GM19463 (cell line): Measurements from ENCODE around the gene ZNG1A.
"Not testable (repeated sequence)": the region's sequence is repeated elsewhere in the genome, so short reads cannot be mapped to it uniquely, and the experiment has no call there.

Experiments
- ATAC-seq: cut with Tn5 transposase; IDR thresholded peaks from one replicate; pipeline ENCODE4 v1.9.1; 2021; ENCODE audit warnings: mild to moderate bottlenecking, moderate library complexity; ENCODE audit not compliant: unreplicated experiment

The ZNG1A gene

DNA sequence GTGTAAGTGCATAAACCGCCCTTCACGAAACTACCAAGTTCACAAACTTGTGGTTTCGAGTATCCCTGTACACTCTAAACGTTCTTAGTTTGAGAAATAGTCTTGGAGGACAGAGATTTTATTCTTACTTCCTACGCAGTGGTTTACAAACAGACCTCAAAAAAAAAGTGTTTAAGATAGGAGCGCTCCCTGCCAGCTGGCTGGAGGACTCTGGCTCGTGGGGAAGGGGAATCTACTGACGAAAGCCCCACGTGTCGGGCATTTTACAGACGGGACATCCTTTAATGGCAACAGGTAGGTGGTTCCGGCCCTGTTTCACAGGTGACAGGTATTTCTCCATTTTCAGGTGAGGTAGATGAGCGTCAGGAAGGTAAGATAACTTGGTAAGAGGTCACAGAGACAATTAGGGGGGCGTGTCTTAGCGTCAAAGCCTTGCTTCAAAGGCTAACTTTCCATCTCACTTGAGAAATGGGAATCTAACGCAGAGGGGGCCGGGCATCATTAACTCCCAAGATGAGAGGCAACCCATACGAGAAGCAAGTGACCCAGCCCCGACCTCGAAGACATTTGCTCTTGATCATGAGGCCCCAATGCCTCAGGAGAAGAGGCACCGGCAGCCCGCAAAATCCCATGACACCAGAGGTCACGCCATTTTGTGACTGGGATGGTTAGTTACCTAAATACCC, 573 bp downstream of the ZNG1A start:
- ATAC-seq = not testable (repeated sequence)

DNA sequence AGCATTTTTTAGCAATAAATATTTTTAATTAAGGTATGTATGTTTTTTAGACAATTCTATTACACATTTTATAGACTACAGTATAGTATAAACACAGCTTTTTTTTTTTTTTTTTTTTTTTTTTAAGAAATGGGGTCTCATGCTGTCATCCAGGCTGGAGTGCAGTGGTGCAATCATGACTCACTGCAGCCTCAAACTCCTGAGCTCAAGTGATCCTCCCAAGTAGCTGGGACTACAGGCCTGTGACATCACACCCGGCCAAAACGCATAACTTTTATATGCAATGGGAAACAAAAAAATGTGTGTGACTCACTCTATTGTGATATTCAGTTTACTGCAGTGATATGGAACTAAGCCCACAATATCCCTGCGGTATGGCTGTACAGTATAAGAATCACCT, 9.1 kb downstream of the ZNG1A start:
- ATAC-seq = not testable (repeated sequence)

DNA sequence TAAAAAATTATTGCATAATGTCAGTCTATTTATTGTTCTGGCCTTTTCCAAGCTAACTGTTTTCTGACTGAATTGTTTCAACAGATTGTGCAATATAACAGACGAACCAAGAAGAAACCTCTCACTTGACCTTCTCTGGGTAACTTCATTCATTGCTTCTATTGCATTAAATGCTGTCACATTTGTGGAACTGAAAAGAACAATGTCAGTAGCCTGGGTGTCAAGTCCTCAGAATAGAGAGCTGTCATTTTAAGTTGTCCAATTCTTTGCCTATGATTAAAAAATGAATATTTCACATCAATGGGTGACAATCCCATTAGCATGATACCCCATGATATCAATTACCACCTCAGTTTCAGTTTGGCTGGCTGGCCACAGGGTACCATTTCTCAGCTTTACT, 19.0 kb downstream of the ZNG1A start:
- not testable (repeated sequence) for ATAC-seq

DNA sequence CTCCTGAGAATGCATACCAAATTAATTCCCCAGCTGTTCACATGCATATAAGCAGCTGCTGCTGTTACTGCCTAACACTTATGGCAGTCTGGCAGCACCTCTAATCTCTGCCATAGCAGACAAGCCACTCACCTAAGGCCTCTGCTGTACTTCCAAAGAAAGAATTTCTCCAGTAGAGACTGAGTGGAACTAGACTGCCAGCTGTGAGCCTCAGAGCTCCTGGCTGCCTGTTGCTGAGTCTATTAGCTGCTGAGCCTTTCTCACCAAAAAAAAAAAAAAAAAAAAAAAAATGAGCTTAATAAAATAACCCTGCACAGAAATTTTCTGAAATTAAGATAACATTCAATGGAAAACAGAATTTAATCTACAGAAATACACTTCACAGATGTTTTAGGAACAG, 27.7 kb downstream of the ZNG1A start:
- ATAC-seq = not testable (repeated sequence)

DNA sequence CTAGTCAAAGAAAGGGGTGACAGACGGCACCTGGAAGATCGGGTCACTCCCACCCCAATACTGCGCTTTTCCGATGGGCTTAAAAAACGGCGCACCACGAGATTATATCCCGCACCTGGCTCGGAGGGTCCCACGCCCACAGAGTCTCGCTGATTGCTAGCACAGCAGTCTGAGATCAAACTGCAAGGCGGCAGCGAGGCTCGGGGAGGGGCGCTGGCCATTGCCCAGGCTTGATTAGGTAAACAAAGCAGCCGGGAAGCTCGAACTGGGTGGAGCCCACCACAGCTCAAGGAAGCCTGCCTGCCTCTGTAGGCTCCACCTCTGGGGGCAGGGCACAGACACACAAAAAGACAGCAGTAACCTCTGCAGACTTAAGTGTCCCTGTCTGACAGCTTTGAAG, 39.0 kb downstream of the ZNG1A start:
- not testable (repeated sequence) for ATAC-seq

DNA sequence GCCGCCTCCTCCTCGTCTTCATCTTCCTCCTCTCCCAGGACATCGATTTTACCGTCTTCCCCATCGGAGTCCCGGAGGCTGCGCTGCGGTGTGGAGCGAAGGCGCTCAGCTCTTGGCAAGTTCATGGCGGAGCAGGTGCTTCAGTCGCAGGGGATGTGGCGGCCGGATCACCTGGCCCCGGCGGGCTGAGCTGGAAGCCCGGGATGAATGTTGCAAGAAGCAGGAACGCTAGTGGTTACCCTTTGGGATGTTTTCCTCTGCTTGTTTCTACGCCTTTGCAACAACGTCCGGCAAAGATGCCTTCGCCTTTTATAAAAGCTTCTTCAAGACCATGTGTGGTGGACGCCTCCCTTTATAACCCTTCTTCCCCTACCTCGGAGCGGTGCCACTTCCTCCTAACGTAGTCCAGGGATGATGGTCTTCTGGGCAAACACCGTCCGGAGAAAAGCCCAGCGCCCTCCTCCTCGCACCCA, 60.8 kb downstream of the ZNG1A start, which contains the start of gene FOXD4:
FOXD4 (minus strand) TSS at position 423 of the 473 bp plus-strand sequence; CDS start at position 125, 298 bp downstream.
- not testable (repeated sequence) for ATAC-seq

DNA sequence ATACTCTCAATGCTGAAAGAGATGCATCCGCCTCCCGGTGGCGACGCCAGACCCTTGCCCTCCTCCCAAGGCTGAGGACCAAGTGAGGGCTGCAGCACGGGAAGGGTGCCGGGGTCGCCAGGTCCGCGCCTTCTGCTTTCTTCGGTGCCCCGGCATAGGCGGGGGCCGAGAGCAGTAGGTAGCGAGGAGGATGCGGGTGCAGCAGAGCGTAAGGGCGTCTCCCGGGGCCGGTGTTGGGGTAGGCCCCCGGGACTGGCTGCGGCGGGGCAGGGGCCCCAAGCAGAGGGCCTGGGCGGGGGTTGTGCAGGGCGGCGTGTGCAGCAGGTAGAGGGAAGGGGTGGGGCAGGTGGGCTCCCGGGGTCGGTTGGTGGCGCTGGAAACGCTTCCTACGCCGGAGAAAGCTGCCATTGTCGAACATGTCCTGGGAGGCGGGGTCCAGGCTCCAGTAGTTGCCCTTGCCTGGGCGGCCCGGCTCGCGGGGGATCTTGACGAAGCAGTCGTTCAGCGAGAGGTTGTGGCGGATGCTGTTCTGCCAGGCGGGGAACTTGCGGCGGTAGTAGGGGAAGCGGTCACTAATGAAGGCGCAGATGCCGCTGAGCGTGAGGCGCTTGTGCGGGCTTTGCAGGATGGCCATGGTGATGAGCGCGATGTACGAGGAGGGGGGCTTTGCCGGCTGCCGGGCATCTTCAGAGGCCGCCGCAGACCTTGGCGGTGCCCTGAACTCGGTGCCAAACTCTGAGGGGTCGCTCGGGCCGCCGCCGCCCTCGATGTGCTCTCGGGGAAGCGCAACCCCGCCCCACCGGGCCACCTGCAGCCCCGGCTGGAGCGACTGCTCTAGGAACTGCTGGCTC, 61.5 kb downstream of the ZNG1A start:
- ATAC-seq = not testable (repeated sequence)

DNA sequence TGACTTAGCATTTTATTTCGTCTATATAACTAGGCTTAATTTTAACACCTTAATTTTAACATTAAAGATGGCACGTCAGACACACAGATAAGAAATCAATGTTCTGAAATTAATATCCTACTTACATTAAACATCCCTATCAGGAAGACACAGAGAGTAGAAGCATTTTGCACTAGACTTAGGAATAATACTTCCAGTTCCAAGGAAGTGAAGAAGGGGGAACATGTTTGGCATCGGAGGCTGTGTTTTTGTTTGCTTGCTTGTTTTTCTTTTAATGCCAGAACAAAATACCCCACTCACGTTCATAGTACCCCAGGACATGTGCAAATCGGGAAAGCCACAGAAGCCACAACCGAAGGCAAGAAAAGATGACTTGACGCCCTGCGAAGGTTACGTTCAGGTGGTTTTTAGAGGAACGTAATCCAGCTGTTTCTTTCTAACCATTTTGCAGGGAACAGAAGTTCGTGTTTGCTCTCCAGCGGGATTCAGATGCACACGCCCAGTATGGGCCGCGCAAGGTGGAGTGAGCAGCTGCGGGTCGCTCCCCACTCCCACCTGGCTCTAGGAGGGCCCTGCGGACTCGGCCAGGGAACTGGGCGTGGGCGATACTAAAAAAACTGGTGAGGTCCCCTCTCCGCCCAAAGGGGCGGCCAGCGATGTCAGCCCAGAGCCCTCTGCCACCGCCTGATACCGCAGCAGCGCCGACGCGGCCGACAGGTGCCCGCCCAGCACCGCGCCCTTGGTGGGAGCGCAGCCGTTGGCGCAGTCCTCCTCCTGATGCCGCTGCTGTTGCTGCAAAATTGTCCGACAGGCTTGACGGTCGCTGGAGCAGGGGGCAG, 62.4 kb downstream of the ZNG1A start:
- not testable (repeated sequence) for ATAC-seq

DNA sequence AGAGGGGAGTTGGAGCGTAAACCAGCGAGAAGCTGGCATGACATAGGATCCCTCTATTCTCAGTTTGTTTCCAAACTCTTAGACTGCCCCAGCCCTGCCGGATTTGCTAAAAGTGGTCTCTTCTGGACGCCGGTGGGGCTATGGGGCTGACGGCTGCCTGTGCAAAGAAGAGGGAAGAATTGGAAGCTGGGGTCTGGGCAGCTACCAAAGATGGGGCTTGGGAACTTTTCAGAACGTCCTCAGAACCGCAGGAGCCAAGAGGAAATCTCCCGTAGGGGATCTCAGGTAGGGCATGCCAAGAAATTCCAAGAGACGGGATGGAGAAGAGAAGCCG, 63.8 kb downstream of the ZNG1A start:
- not testable (repeated sequence) for ATAC-seq

DNA sequence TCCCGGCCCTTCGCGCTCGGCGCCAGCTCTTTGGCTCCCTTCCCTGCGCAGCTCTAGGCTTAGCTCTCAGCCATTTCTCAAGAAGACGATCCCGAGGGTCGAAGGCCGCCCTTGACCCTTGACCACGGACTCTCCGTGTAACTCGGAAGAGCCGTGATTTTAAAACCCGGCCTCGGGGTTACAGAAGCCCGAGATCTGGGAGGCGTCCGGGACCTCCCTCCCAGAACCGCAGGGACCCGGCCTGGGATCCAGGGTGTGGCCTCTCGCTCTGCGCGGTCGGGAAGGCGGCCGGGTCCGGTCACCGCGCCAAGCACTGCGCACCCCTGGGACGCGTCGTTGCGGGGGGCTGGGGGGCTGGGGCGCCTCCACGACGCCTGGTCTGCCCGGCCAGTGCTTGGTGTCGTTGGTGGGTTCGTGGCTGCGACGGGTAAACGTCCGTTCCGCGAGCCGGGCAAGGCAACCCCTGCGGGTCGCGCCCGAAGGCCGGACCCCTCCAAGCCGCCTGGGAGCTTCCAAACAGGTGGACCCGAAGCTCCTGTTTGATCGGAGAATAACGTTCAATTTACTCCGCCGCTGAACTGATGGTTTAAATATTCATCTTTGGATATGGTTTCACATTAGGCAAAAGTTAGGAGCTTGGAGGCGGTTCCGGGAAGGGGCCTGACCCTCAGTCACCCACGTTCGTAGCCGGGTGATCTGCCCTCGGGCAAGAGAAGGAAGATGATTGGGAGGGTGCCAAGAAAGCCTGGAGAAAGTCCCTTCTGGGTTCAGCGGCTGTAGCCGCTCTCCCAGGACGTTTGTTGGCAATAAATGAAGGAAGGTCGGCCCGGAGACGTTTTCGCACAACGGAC, 64.4 kb downstream of the ZNG1A start:
- ATAC-seq = not testable (repeated sequence)

DNA sequence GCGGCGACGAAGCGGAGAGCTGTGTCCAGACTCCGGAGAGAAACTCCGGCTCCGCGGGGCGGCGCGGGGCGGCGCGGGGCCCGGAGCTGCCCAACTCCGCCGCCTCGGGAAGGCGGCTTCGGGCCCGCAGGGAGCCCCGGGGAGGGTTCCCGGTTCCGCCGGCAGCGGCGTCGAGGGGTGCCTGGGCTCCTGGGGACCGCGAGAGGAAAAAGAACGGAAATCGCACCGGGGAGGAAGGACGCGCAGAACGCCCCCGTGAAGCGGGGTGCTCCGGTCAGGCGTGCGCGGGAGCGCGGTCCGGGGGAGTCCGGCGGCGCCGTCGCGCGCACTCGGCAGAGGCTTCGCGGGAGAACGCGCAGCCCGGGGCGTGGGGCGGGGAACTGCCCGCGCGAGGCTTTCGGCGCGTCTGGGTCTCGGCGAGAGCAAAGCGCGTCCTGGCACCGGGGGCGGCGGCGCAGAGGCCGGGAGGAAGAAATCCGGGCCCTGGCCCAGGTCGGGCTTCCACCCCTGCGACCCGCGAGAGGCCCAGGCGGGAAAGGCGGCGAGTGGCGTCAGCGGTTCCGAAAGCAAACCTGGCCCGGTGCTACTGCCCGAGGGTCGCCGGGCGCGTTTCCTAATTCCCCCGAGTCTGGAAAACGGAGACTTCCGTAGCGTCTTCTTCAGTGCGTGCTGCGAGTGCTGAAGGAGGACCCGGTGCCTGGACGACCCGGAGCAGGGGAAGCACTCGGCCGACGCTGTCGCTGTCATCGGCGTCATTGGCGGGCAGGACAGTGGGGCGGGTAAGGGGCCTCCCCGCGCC, 65.2 kb downstream of the ZNG1A start:
- ATAC-seq = peak; percentile 62

DNA sequence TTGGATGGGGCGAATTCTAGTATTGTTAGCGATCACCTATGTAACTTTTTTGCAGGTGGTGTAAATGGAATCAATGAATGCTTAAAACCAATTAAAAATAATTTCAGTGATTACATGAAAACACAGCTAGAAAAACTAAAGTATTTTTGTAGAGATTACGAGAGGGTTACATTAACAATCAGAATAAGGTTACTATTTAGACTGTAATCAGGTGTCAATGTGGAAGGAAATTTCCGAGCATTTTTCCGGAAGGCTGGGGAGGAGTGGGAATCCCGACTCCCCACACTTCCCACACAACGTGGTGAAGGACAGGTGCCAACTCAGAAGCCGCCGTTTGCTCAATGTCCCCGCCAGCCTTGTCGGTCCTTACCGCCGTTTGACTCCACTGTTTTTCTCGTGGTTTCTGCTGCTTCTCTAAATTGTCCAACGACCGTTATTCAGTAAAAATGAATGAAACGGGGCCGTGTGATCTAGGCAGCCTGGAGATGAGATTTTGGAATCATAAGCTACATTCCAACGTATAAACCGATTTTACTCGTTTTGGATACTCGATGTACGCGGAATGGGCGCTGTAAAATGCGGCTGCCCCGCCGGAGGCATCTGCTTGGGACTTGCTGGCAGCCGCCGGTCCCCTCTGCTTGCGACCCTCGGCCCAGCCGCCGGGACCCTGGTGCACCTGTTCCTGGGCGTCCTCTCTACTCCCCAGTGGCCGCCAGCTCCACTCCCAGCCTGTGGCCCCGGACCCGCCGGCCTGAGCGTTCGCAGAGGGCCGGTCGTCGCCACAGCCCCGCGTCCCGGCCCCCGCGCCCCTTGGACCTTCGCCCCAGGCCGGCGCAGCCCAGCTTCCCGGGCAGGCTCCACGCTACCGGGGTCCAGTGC, 66.0 kb downstream of the ZNG1A start:
- ATAC-seq = not testable (repeated sequence)

DNA sequence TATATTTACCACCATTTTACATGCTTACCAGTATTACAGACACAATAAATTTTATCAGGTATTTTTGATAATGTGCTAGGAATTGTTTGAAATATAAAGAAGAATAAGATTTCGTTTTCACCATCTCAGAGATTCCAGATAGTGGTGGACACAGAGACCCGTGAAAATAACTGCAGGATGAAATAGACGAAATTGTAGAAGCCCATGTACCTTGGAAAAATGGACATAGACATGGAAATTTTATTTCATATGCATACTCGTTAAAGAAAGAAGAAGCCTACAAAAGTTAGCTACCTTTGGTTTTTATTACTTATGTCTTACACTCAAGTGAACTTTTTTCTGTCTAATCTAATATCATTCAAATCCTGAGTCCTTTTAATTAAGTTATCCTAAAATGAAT, 68.2 kb downstream of the ZNG1A start:
- not testable (repeated sequence) for ATAC-seq

DNA sequence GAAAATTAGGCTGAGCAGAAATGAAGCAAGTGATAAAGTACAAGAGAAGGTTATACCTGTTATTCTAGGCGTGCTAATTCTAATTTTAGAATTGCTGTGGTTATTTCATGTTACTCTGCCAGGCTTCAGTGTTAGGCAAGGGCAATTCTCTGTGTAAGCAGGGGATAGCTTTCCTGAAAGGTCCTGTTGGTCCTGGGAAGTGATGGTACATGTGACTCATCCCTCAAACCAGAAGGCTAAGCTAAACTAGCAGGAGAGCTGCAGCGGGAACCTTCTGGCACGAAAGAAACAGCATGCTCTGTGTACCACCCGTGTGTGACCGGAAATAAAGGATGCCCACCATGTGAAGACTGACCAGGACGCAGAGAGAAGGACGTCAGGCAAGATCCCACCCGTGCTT, 69.3 kb downstream of the ZNG1A start:
- ATAC-seq = not testable (repeated sequence)

DNA sequence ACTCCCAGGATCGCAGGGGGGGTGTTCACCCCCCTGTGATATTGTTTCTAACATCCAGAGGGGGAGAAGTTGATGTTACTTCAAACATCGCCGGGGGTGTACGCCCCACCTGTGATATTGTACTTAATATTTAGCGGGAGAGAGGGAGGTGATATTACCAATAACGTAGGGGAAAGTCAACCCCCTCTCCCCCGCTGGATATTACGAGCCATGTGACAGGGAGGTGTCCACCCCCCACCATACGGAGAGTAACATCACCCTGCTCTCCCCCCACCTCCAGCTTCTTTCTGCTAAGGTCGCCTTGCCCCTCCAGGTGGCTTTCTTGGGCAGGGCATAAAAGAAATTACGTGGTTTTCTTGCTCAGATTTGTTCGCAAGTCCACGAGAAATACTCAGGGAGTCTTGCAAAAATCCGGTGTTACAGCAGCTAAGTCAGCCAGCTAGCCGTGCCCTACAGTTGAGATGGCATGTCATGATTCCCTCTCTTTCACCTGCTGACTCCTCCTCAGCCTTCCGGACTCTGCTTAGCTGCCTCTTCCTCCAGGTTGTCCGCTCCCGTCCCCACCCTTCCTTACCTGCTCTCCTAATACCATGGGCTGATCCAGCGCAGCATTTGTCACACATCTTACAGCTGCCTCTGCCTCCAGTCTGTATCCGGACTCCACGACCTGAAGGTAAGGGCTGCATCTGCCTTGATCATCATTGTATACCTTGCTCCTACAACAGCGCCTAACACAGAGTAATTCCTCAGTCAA, 69.9 kb downstream of the ZNG1A start:
- ATAC-seq = not testable (repeated sequence)

DNA sequence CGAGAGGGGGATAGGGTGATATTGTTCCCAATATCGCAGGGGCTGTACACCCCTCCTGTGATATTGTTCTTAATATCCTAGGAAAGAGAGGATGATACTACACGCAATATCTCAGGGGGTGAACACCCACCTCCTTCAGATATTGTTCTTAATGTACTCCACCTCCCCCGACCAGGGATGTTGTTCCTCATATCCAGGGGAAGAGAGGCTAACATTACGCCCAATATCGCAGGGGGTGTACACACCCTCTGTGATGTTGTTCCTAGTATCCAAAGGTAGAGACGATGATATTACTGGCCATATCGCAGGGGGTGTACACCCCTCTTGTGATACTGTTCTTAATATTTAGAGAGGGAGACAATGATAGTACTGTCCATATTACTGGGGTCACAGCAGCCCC, 72.9 kb downstream of the ZNG1A start:
- ATAC-seq = not testable (repeated sequence)

DNA sequence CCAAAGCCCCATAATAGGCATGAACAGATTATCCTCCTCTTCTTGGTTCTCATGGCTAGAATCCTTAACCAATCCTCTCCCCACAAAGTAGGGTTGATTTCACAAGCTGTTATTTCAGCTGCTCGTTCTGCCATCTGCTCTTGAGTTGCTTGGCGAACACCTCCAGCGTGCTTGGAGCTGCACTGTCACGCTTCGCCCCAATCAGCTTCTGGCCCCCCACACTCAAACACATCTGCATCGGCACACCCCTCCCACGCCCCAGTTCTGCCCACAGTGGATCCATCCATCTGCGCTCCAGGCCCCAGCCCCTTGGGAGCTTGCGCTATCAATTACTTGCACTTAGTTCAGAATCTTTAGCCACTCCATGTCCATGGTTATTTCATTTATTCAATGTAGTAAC, 78.4 kb downstream of the ZNG1A start:
- not testable (repeated sequence) for ATAC-seq

DNA sequence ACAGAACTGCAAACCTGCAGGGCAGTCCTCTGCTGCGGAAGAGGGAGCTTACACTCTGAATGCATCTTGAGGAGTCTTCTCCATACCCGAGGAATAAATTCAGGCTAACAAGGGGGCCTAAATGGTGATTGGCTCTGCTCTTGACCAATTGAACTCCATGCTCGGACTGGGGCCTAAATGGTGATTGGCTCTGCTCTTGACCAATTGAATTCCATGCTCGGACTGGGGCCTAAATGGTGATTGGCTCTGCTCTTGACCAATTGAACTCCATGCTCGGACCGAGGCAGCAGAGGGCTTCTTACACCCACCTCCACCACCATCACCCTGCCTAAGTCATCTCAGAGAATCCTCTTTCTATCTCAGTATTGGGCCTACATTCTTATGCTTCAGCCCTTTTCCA, 79.0 kb downstream of the ZNG1A start:
- ATAC-seq = not testable (repeated sequence)
